ENCODE data around the gene KCNQ1. TPM values are rescaled to one million over a fixed set of nuclear protein-coding genes. Genes with fewer than 3 reads are reported as not detected.

The KCNQ1 gene
- total and polyA plus RNA-seq, 2 of the 13 experiments (the other 11 are each of a cell fraction or from before 2014, with no cell fraction given): 0.02 to 0.08 TPM

- TF ChIP-seq MLX (CRISPR knock-in tag; IDR thresholded peaks at IDR 0.05) (peak; percentile 9; the same call in 1 of the 2 replicates), HES4 (CRISPR knock-in tag; IDR thresholded peaks at IDR 0.05; ENCODE audit: borderline replicate concordance) (peak; percentile 88; the same call in 1 of the 2 replicates), RARG (CRISPR knock-in tag; IDR thresholded peaks at IDR 0.05; ENCODE audit: low read depth) (0 out of 2 replicates have a peak, but pooled peaks have one; percentile 8), ZNF567 (CRISPR knock-in tag; IDR thresholded peaks at IDR 0.05; ENCODE audit: borderline replicate concordance) (0 out of 2 replicates have a peak, but pooled peaks have one; percentile 23), JARID2 (CRISPR knock-in tag; IDR thresholded peaks at IDR 0.05; ENCODE audit: insufficient replicate concordance) (no peak), ZBTB25 (CRISPR knock-in tag; IDR thresholded peaks at IDR 0.05) (0 out of 2 replicates have a peak, but pooled peaks have one; percentile 66), ZNF337 (CRISPR knock-in tag; IDR thresholded peaks at IDR 0.05; ENCODE audit: borderline replicate concordance, low read depth) (peak; percentile 49; the same call in 1 of the 2 replicates), GATAD1 (CRISPR knock-in tag; IDR thresholded peaks at IDR 0.05) (peak; percentile 75; the same call in 1 of the 2 replicates), GPBP1L1 (CRISPR knock-in tag; IDR thresholded peaks at IDR 0.05) (no peak), ZNF501 (CRISPR knock-in tag; IDR thresholded peaks at IDR 0.05) (peak; percentile 73; the same call in 1 of the 2 replicates), ZFY (CRISPR knock-in tag; IDR thresholded peaks at IDR 0.05) (peak; percentile 83), PBX3 (CRISPR knock-in tag; IDR thresholded peaks at IDR 0.05; ENCODE audit: borderline replicate concordance) (peak; percentile 74; the same call in 1 of the 2 replicates), FLYWCH1 (CRISPR knock-in tag; IDR thresholded peaks at IDR 0.05) (no peak), THYN1 (CRISPR knock-in tag; IDR thresholded peaks at IDR 0.05; ENCODE audit: borderline replicate concordance, low read depth) (peak; percentile 90; the same call in 1 of the 2 replicates), ZNF781 (CRISPR knock-in tag; IDR thresholded peaks at IDR 0.05; ENCODE audit: borderline replicate concordance, not compliant biosample characterization) (peak; percentile 90), TOPORS (CRISPR knock-in tag; IDR thresholded peaks at IDR 0.05) (peak; percentile 92; the same call in 1 of the 2 replicates), IKZF5 (CRISPR knock-in tag; IDR thresholded peaks at IDR 0.05) (0 out of 2 replicates have a peak, but pooled peaks have one; percentile 62), ZNF451 (CRISPR knock-in tag; IDR thresholded peaks at IDR 0.05) (peak; percentile 91), SNAI1 (CRISPR knock-in tag; IDR thresholded peaks at IDR 0.05; ENCODE audit: borderline replicate concordance) (peak; percentile 94), HOXD1 (CRISPR knock-in tag; IDR thresholded peaks at IDR 0.05) (peak; percentile 91), RFXAP (CRISPR knock-in tag; IDR thresholded peaks at IDR 0.05; ENCODE audit: borderline replicate concordance) (peak; percentile 99)
These were observed 255.0 kb downstream of the KCNQ1 start, which contains the start of gene KCNQ1OT1 (continued) for GRCh38 chr11:2699531-2700414.

Measured in HepG2 (cell line).